ENCODE measurements around the gene TSBP1.

- TF ChIP-seq CTCF (IDR thresholded peaks at IDR 0.05): no peak
- no peak for TF ChIP-seq POLR2A (IDR thresholded peaks at IDR 0.05)
Observed at GRCh38 chr6:32291543-32291942, 80.2 kb downstream of the TSBP1 start.
